Thoracic aorta endothelial cell (primary cell): ENCODE data around the gene ALX1. TPM values are rescaled to one million over a fixed set of nuclear protein-coding genes. Genes with fewer than 3 reads are reported as not detected.

ENCODE experiments used
- total RNA-seq: library from RNA; depleted of rRNA; stranded (reverse); fragments of >200 nt; gene quantifications from 2 replicates; pipeline ENCODE4 v1.2.3, GENCODE V29; 2012

Gene ALX1
- total RNA-seq = 0.14 and 0.53 TPM in 2 replicates

GRCh38 chr12:85280165-85280983 lies at the start of gene ALX1:
TSS of gene ALX1 (plus strand) at chr12:85280220. CDS start at chr12:85280262, 42 bp downstream.

Other genes starting within 250 kb of the ALX1 start
- not detected in 2 replicates for gene TSPAN19, start 243.9 kb upstream of the ALX1 start, total RNA-seq
- 0.27 and 0.72 TPM in 2 replicates for gene LRRIQ1, start 243.9 kb upstream of the ALX1 start, total RNA-seq